Measurements from ENCODE around the gene ALDH3A1. TPM values are rescaled to one million over a fixed set of nuclear protein-coding genes. Genes with fewer than 3 reads are reported as not detected.
"Not testable (repeated sequence)": the region's sequence is repeated elsewhere in the genome, so short reads cannot be mapped to it uniquely, and the experiment has no call there.

ALDH3A1 gene
- total and polyA plus RNA-seq, 8 donors, result 0.20 to 0.51 (median 0.34) TPM; not detected in 3

- H3K27me3 ChIP-seq, result no peaks in the 10 kb centered on the region
- no peak overlapping the region for H3K4me3 ChIP-seq
- peak; percentile 46 to 95 (median 80) for DNase-seq
- intact Hi-C loops (cut with DNase I), result loop anchor here (5.0 to 10.0 kb wide), 3 partner anchors 242 to 402 kb away; partner anchors contain the start of gene B9D1 (in 1 of the 3)
- no peaks in the 10 kb centered on the region for H3K9me3 ChIP-seq
- FAIRE-seq, result no peak
- H3K27ac ChIP-seq, result no peak overlapping the region
- peak; percentile 86 to 98 (median 94) for ATAC-seq
- no peaks in the 10 kb centered on the region for H3K36me3 ChIP-seq
- TF ChIP-seq, protein P1, sequence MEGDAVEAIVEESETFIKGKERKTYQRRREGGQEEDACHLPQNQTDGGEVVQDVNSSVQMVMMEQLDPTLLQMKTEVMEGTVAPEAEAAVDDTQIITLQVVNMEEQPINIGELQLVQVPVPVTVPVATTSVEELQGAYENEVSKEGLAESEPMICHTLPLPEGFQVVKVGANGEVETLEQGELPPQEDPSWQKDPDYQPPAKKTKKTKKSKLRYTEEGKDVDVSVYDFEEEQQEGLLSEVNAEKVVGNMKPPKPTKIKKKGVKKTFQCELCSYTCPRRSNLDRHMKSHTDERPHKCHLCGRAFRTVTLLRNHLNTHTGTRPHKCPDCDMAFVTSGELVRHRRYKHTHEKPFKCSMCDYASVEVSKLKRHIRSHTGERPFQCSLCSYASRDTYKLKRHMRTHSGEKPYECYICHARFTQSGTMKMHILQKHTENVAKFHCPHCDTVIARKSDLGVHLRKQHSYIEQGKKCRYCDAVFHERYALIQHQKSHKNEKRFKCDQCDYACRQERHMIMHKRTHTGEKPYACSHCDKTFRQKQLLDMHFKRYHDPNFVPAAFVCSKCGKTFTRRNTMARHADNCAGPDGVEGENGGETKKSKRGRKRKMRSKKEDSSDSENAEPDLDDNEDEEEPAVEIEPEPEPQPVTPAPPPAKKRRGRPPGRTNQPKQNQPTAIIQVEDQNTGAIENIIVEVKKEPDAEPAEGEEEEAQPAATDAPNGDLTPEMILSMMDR (IDR thresholded peaks at IDR 0.05), result peak; percentile 80 to 93 (median 92)
- 9 to 12% methylated on average over 12 of the region's 12 CpGs for WGBS, 2 donors
- H3K4me1 ChIP-seq, result peaks cover 0 to 5% (median 0%) of the 10 kb centered on the region in 3 donors
These were observed 18.5 kb upstream of the ALDH3A1 start for GRCh38 chr17:19766421-19767270.

- intact Hi-C loops (cut with DNase I), result loop anchor here (5.0 to 10.0 kb wide), 3 partner anchors 241 to 401 kb away; partner anchors contain the start of gene B9D1 (in 1 of the 3)
- H3K27ac ChIP-seq, result no peak overlapping the region
- no peak overlapping the region for H3K4me3 ChIP-seq
- H3K36me3 ChIP-seq, result no peaks in the 10 kb centered on the region
- 62% methylated on average over 7 of the region's 7 CpGs for WGBS, 2 donors
- H3K9me3 ChIP-seq, result no peaks in the 10 kb centered on the region
- ATAC-seq, result no peak
- DNase-seq, result no peak
- H3K27me3 ChIP-seq, result no peaks in the 10 kb centered on the region
- TF ChIP-seq, protein P1 (IDR thresholded peaks at IDR 0.05), result no peak
- no peak for FAIRE-seq
- peaks cover 0 to 5% (median 0%) of the 10 kb centered on the region in 3 donors for H3K4me1 ChIP-seq
These were observed 17.9 kb upstream of the ALDH3A1 start for GRCh38 chr17:19766016-19766415.

DNA sequence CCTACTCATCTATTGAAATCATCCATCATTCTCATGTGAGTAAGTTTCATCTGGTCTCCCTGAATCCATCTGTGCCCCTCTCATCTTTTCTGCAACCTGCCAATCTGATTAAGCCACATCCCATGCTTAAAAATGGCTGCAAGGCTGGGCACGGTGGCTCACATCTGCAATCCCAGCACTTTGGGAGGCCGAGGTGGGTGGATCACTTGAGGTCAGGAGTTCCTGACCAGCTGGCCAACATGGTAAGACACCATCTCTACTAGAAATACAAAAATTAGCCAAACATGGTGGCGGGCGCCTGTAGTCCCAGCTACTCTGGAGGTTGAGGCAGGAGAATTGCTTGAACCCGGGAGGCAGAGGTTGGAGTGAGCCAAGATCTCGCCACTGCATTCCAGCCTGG is 15.9 kb upstream of the ALDH3A1 start:
- not testable (repeated sequence) for H3K36me3 ChIP-seq, FAIRE-seq, DNase-seq, H3K4me3 ChIP-seq, ATAC-seq, H3K4me1 ChIP-seq, H3K27ac ChIP-seq, H3K9me3 ChIP-seq, H3K27me3 ChIP-seq
- intact Hi-C loops (cut with DNase I), result loop anchor here in 2 of 3 donors (5.0 to 10.0 kb wide), 3 partner anchors 239 to 399 kb away; partner anchors contain the start of gene B9D1 (in 1 of the 2)
- WGBS, 2 donors, result 78 to 88% methylated on average over 5 to 6 of the region's 6 CpGs

GRCh38 chr17:19763416-19763815 is 15.3 kb upstream of the ALDH3A1 start:
- 90 to 95% methylated on average over 2 of the region's 2 CpGs for WGBS, 2 donors
- no peak overlapping the region for H3K4me3 ChIP-seq
- intact Hi-C loops (cut with DNase I), result loop anchor here in 2 of 3 donors (5.0 to 10.0 kb wide), 3 partner anchors 239 to 399 kb away; partner anchors contain the start of gene B9D1 (in 1 of the 2)
- DNase-seq (no peak), FAIRE-seq (no peak), ATAC-seq (no peak)
- TF ChIP-seq, protein P1 (IDR thresholded peaks at IDR 0.05), result no peak
- H3K9me3 ChIP-seq, result no peaks in the 10 kb centered on the region
- no peak overlapping the region for H3K27ac ChIP-seq
- no peaks in the 10 kb centered on the region for H3K36me3 ChIP-seq
- H3K27me3 ChIP-seq, result no peaks in the 10 kb centered on the region
- H3K4me1 ChIP-seq, result peaks cover 0 to 5% (median 0%) of the 10 kb centered on the region in 3 donors

DNA sequence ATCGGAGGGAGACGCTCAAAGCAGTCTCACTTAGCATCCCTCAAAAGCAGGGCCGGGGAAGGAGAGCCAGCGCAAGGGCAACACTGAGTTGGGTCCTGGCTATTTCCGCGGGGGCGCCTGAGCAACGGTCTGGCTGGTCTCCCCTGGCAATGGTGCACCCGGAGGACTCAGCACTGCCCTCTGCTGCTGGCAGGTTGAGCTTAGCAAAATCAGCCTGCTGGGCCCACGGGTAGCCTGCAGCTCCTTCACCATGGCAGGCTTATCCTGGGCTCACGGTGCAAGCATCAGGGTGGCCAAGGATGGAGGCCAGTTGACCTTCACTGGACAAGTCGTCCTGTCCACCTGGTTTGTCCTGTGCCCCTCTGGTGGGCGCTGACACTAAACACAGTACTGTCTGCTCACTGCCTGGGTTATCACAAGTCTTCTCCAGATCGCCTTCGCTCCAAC is 14.4 kb upstream of the ALDH3A1 start:
- H3K9me3 ChIP-seq, result no peaks in the 10 kb centered on the region
- no peak overlapping the region for H3K27ac ChIP-seq
- H3K4me3 ChIP-seq, result no peak overlapping the region
- ATAC-seq (peak; percentile 35 to 80 (median 71)), FAIRE-seq (no peak), DNase-seq (peak in 4 of 6 donors; percentile 36 to 84 (median 58))
- TF ChIP-seq, protein P1 (IDR thresholded peaks at IDR 0.05), result peak; percentile 7 to 54 (median 42)
- 26% methylated on average over 15 of the region's 15 CpGs for WGBS, 2 donors
- peaks cover 0 to 5% (median 0%) of the 10 kb centered on the region in 3 donors for H3K4me1 ChIP-seq
- intact Hi-C loops (cut with DNase I), result loop anchor here in 2 of 3 donors (5.0 to 10.0 kb wide), 3 partner anchors 238 to 398 kb away; partner anchors contain the start of gene B9D1 (in 1 of the 2)
- no peaks in the 10 kb centered on the region for H3K27me3 ChIP-seq
- H3K36me3 ChIP-seq, result no peaks in the 10 kb centered on the region

Measured in pancreas (tissue), 10 donors.